ENCODE data around the gene AADACL4.

Gene AADACL4

GRCh38 chr1:12607263-12607662 lies 36.6 kb upstream of the AADACL4 start:
- ATAC-seq (ENCODE audit: insufficient read depth, low read depth), result no peak
- peaks cover 80% of the 10 kb centered on the region for H3K79me2 ChIP-seq (ENCODE audit: insufficient read depth, low read length)
- H3K4me1 ChIP-seq (ENCODE audit: insufficient read depth, low read length), result no peaks in the 10 kb centered on the region
- no peak overlapping the region for H2AFZ ChIP-seq (ENCODE audit: low read depth, low read length)
- no peaks in the 10 kb centered on the region for H3K9me3 ChIP-seq (ENCODE audit: insufficient read depth, low read length, severe bottlenecking)
- no peaks in the 10 kb centered on the region for H3K27me3 ChIP-seq (ENCODE audit: insufficient read depth, low read length, poor library complexity)
- DNase-seq, result no peak
- H3K27ac ChIP-seq (ENCODE audit: low read length), result no peak overlapping the region
- H3K36me3 ChIP-seq (ENCODE audit: insufficient read depth, low read length), result peaks cover 40% of the 10 kb centered on the region
- no peak overlapping the region for H3K4me2 ChIP-seq (ENCODE audit: insufficient read depth, low read length)
- no peak overlapping the region for H3K4me3 ChIP-seq (ENCODE audit: low read depth in 1 of 2, low read length in 2 of 2)
- H4K20me1 ChIP-seq (ENCODE audit: insufficient read depth, low read length), result peaks cover 23% of the 10 kb centered on the region
- no peak for TF ChIP-seq CTCF (IDR thresholded peaks at IDR 0.05; ENCODE audit: borderline replicate concordance, extremely low read depth, low read length, poor library complexity, severe bottlenecking)
- no peak for TF ChIP-seq EZH2 (IDR thresholded peaks at IDR 0.05; ENCODE audit: borderline replicate concordance, low read depth, low read length, severe bottlenecking)
- no peak overlapping the region for H3K9ac ChIP-seq (ENCODE audit: low read depth, low read length)

- H3K4me1 ChIP-seq (ENCODE audit: insufficient read depth, low read length), result 0 out of 2 replicates have a peak, but pooled peaks cover 4% of the 10 kb centered on the region
- no peaks in the 10 kb centered on the region for H3K9me3 ChIP-seq (ENCODE audit: insufficient read depth, low read length, severe bottlenecking)
- H3K27ac ChIP-seq (ENCODE audit: low read length), result no peak overlapping the region
- peaks cover 49% of the 10 kb centered on the region for H3K36me3 ChIP-seq (ENCODE audit: insufficient read depth, low read length)
- no peak for DNase-seq
- H3K79me2 ChIP-seq (ENCODE audit: insufficient read depth, low read length), result peaks cover 79% of the 10 kb centered on the region
- H3K9ac ChIP-seq (ENCODE audit: low read depth, low read length), result no peak overlapping the region
- H3K4me3 ChIP-seq (ENCODE audit: low read depth in 1 of 2, low read length in 2 of 2), result no peak overlapping the region
- TF ChIP-seq CTCF (IDR thresholded peaks at IDR 0.05; ENCODE audit: borderline replicate concordance, extremely low read depth, low read length, poor library complexity, severe bottlenecking) (no peak), EZH2 (IDR thresholded peaks at IDR 0.05; ENCODE audit: borderline replicate concordance, low read depth, low read length, severe bottlenecking) (no peak)
- H4K20me1 ChIP-seq (ENCODE audit: insufficient read depth, low read length), result peaks cover 21% of the 10 kb centered on the region
- no peak overlapping the region for H2AFZ ChIP-seq (ENCODE audit: low read depth, low read length)
- no peak overlapping the region for H3K4me2 ChIP-seq (ENCODE audit: insufficient read depth, low read length)
- ATAC-seq (ENCODE audit: insufficient read depth, low read depth), result no peak
- H3K27me3 ChIP-seq (ENCODE audit: insufficient read depth, low read length, poor library complexity), result no peaks in the 10 kb centered on the region
These were observed 35.5 kb upstream of the AADACL4 start for GRCh38 chr1:12608311-12608957.

DNA sequence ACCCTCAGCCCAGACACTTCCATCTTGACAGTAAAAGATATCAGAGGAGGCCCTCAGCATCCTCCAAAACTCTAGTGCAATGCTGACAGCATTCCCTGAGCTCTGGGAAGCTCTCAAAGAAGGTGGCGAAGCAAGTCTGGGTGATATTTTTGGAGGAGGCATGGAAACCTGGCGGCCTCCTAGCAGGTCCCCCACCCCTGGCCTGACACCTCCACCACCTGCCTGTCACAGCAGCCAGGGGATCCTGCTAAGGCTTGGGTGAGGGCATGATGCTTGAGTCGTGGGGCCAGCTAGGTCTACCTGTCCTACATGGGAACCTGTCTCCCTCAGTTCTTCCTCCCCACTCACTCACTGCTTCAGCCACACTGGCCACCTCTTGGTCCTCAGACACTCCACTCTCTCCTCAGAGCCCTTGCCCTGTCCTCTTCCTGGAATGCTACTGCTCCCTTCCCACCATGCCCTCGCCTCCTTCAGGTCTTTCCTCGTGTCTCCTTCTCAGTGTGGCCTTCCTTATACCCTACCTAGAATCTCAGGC lies 34.3 kb upstream of the AADACL4 start:
- DNase-seq (no peak), ATAC-seq (ENCODE audit: insufficient read depth, low read depth) (no peak)
- peaks cover 15% of the 10 kb centered on the region for H3K4me1 ChIP-seq (ENCODE audit: insufficient read depth, low read length)
- peaks cover 18% of the 10 kb centered on the region for H4K20me1 ChIP-seq (ENCODE audit: insufficient read depth, low read length)
- no peak overlapping the region for H3K4me3 ChIP-seq (ENCODE audit: low read depth in 1 of 2, low read length in 2 of 2)
- peaks cover 50% of the 10 kb centered on the region for H3K36me3 ChIP-seq (ENCODE audit: insufficient read depth, low read length)
- no peaks in the 10 kb centered on the region for H3K27me3 ChIP-seq (ENCODE audit: insufficient read depth, low read length, poor library complexity)
- H3K9ac ChIP-seq (ENCODE audit: low read depth, low read length), result no peak overlapping the region
- peaks cover 78% of the 10 kb centered on the region for H3K79me2 ChIP-seq (ENCODE audit: insufficient read depth, low read length)
- TF ChIP-seq EZH2 (IDR thresholded peaks at IDR 0.05; ENCODE audit: borderline replicate concordance, low read depth, low read length, severe bottlenecking) (no peak), CTCF (IDR thresholded peaks at IDR 0.05; ENCODE audit: borderline replicate concordance, extremely low read depth, low read length, poor library complexity, severe bottlenecking) (no peak)
- no peak overlapping the region for H2AFZ ChIP-seq (ENCODE audit: low read depth, low read length)
- no peak overlapping the region for H3K27ac ChIP-seq (ENCODE audit: low read length)
- no peaks in the 10 kb centered on the region for H3K9me3 ChIP-seq (ENCODE audit: insufficient read depth, low read length, severe bottlenecking)
- H3K4me2 ChIP-seq (ENCODE audit: insufficient read depth, low read length), result no peak overlapping the region
